GM18498 (cell line): ENCODE results near the gene GDPD5.

Experiments used
- ATAC-seq: cut with Tn5 transposase; IDR thresholded peaks from one replicate; pipeline ENCODE4 v1.9.1; 2021; ENCODE audit warnings: mild to moderate bottlenecking, moderate library complexity; ENCODE audit not compliant: unreplicated experiment

The GDPD5 gene

GRCh38 chr11:75495749-75496304 is 29.9 kb downstream of the GDPD5 start:
- ATAC-seq: no peak

- no peak for ATAC-seq
These were observed 32.1 kb downstream of the GDPD5 start for GRCh38 chr11:75493626-75494025.

GRCh38 chr11:75492181-75492820 is 33.4 kb downstream of the GDPD5 start:
- peak; percentile 53 for ATAC-seq

- no peak for ATAC-seq
These were observed 34.3 kb downstream of the GDPD5 start for GRCh38 chr11:75491465-75491864.

GRCh38 chr11:75490221-75491181 is 35.2 kb downstream of the GDPD5 start:
- no peak for ATAC-seq

GRCh38 chr11:75487365-75487764 is 38.4 kb downstream of the GDPD5 start:
- ATAC-seq: no peak

GRCh38 chr11:75485742-75486141 is 40.0 kb downstream of the GDPD5 start:
- no peak for ATAC-seq

- no peak for ATAC-seq
These were observed 42.7 kb downstream of the GDPD5 start for GRCh38 chr11:75482931-75483469.

- ATAC-seq: no peak
These were observed 43.7 kb downstream of the GDPD5 start for GRCh38 chr11:75481922-75482606.

- no peak for ATAC-seq
These were observed 44.4 kb downstream of the GDPD5 start for GRCh38 chr11:75481223-75481921.

GRCh38 chr11:75480185-75481175 is 45.3 kb downstream of the GDPD5 start:
- no peak for ATAC-seq

GRCh38 chr11:75479597-75480145 is 46.1 kb downstream of the GDPD5 start:
- no peak for ATAC-seq

GRCh38 chr11:75478783-75479596 is 46.8 kb downstream of the GDPD5 start:
- no peak for ATAC-seq

- ATAC-seq: no peak
These were observed 48.2 kb downstream of the GDPD5 start for GRCh38 chr11:75477614-75477935.

GRCh38 chr11:75476739-75477613 is 48.8 kb downstream of the GDPD5 start:
- no peak for ATAC-seq

- ATAC-seq: no peak
These were observed 49.7 kb downstream of the GDPD5 start for GRCh38 chr11:75475767-75476650.
